Measurements from ENCODE around the gene CACNA2D2. TPM values are rescaled to one million over a fixed set of nuclear protein-coding genes. Genes with fewer than 3 reads are reported as not detected.

CACNA2D2 gene
- total and polyA plus RNA-seq, 2 of the 13 experiments (the other 11 are each of a cell fraction or from before 2014, with no cell fraction given) = not detected

DNA sequence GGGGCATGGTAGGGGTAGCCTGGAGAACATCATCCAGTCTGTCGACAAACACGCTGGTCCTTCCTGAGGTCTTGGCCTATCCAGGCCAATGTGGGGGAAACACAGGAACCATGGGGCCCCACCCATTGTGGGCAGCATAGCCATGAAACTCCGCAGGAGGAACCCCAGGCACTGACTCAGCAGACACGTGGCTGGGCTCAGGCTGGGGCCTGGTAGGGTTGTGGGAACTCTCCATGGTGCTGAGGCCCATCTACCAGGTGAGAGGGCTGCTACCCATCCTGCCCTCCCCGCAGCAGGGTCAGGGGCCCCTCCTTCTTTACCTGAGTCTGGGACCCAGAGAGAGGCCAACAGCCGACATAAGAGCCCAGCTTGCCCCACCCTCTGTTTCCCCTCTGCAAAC is 22.6 kb upstream of the CACNA2D2 start (continued):
- peak; percentile 69 for TF ChIP-seq TFE3 (CRISPR knock-in tag; IDR thresholded peaks at IDR 0.05)
- TF ChIP-seq ZNF558 (CRISPR knock-in tag; IDR thresholded peaks at IDR 0.05; ENCODE audit: borderline replicate concordance) = peak; percentile 57; the same call in 1 of the 2 replicates
- 0 out of 2 replicates have a peak, but pooled peaks have one; percentile 62 for TF ChIP-seq HBP1 (CRISPR knock-in tag; IDR thresholded peaks at IDR 0.05; ENCODE audit: low read depth)
- peak; percentile 90; the same call in 2 of the 3 replicates for TF ChIP-seq MXI1 (IDR thresholded peaks at IDR 0.05; ENCODE audit: borderline replicate concordance, low read depth, low read length)
- 0 out of 2 replicates have a peak, but pooled peaks have one; percentile 35 for TF ChIP-seq KLF6 (CRISPR knock-in tag; IDR thresholded peaks at IDR 0.05)
- TF ChIP-seq MAF1 (CRISPR knock-in tag; IDR thresholded peaks at IDR 0.05; ENCODE audit: borderline replicate concordance) = peak; percentile 76; the same call in 1 of the 2 replicates
- TF ChIP-seq, protein P1, sequence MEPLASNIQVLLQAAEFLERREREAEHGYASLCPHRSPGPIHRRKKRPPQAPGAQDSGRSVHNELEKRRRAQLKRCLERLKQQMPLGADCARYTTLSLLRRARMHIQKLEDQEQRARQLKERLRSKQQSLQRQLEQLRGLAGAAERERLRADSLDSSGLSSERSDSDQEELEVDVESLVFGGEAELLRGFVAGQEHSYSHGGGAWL (CRISPR knock-in tag; IDR thresholded peaks at IDR 0.05) = peak; percentile 88; the same call in 1 of the 2 replicates
- TF ChIP-seq NFE2L2 (IDR thresholded peaks at IDR 0.05; ENCODE audit: low read length) = no peak
- 0 out of 2 replicates have a peak, but pooled peaks have one; percentile 37 for TF ChIP-seq ISL2 (CRISPR knock-in tag; IDR thresholded peaks at IDR 0.05)
- 0 out of 2 replicates have a peak, but pooled peaks have one; percentile 50 for TF ChIP-seq ZFP36L2 (CRISPR knock-in tag; IDR thresholded peaks at IDR 0.05)
- peak; percentile 76; the same call in 1 of the 2 replicates for TF ChIP-seq ZSCAN12 (CRISPR knock-in tag; IDR thresholded peaks at IDR 0.05)
- TF ChIP-seq ZNF430 (CRISPR knock-in tag; IDR thresholded peaks at IDR 0.05) = peak; percentile 47; the same call in 1 of the 2 replicates
- TF ChIP-seq XRCC5 (optimal IDR thresholded peaks at IDR 0.05; ENCODE audit: low read length) = peak; percentile 23
- no peak for TF ChIP-seq ZNF619 (CRISPR knock-in tag; IDR thresholded peaks at IDR 0.05)
- no peak for TF ChIP-seq ZNF709 (CRISPR knock-in tag; IDR thresholded peaks at IDR 0.05)
- TF ChIP-seq ZNF281 (CRISPR knock-in tag; IDR thresholded peaks at IDR 0.05; ENCODE audit: borderline replicate concordance) = no peak; the same call in 1 of the 2 replicates
- TF ChIP-seq PHF20 (CRISPR knock-in tag; IDR thresholded peaks at IDR 0.05) = 0 out of 2 replicates have a peak, but pooled peaks have one; percentile 27
- TF ChIP-seq KDM5B (CRISPR knock-in tag; IDR thresholded peaks at IDR 0.05; ENCODE audit: borderline replicate concordance) = peak; percentile 36; the same call in 1 of the 2 replicates
- peak; percentile 36; the same call in 1 of the 2 replicates for TF ChIP-seq KDM2A (CRISPR knock-in tag; IDR thresholded peaks at IDR 0.05; ENCODE audit: borderline replicate concordance, low read depth)
- peak; percentile 47; the same call in 1 of the 2 replicates for TF ChIP-seq ZNF766 (CRISPR knock-in tag; IDR thresholded peaks at IDR 0.05; ENCODE audit: borderline replicate concordance)
- no peak for TF ChIP-seq ZFP82 (CRISPR knock-in tag; IDR thresholded peaks at IDR 0.05; ENCODE audit: borderline replicate concordance)
- TF ChIP-seq MAX (IDR thresholded peaks at IDR 0.05) = peak; percentile 60

All from HepG2 (cell line).